ENCODE data around the gene VAV3.
"Not testable (repeated sequence)": the region's sequence is repeated elsewhere in the genome, so short reads cannot be mapped to it uniquely, and the experiment has no call there.

VAV3 gene

DNA sequence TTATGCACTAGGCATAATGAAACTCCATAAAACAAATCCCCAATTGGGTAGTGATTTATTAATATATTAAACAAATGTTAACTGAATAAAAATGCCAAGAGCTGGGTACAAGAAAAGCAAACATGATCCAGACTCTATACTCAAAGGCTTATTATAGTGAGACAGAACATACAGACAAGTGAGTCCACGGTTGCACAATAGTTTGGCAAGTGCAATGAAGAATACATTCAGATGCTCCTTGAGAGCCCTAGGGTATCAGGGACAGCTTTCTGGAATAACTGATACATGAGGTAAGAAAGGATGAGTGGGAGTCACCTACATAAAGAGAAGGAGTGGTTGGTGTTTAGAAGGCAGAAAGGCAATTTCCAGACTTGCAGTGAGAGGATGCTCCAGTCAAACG is 85.1 kb downstream of the VAV3 start:
- no peak for DNase-seq

DNA sequence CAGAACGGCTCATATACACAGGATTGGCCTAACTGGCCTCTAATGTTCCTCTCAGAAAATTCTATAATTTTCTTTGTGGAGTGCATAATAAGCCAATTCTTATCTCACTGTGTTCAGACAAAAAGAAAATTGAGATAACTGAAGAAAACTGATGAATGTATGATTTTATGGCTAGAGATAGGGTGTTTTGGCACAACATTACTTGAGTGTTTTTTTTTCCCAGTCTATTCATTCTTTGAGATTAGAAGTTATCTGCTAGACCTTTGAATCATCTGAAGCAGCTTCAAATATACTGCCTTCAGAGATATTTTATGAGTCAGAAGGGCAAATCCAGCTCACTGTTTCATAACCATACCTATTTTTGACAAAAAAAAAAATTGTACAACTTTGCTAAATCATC is 85.6 kb downstream of the VAV3 start:
- DNase-seq, result no peak

DNA sequence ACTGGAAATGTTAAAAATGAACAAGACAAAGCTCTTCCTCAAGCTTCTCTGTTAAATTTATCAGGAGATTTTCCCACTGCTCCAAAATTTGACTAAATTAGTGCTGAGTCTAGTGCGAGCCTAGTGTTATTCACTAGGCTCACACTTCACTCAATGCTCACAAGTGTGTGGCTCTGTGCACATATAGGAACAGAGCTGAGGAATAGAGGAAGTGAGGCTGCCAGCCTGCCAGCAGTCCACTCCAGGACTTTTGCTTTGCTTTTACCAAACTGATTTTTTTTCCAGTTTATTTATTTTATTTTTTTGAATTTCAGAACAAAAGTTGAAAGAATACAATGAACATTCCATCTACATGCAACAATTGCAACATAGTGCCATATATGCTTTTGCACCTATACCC is 87.2 kb downstream of the VAV3 start:
- DNase-seq, result no peak

DNA sequence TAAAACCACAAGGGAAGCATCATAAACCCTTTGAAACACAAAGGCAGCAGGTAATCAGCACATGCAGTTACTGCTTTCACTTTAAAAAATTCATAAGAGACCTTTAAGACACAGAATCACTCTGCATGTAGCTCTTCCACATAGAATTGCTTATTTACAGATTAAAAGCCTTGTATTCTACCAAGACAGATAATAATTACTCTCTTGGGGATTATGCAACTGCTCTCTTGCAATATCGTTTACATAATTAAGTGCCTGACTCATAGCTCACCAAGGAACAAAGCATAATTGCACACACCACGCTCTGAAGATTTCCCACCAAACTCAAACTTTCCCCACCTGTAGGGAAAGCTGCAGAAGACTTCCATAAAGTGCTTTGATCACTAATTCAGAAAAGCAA is 87.9 kb downstream of the VAV3 start:
- DNase-seq, result no peak

DNA sequence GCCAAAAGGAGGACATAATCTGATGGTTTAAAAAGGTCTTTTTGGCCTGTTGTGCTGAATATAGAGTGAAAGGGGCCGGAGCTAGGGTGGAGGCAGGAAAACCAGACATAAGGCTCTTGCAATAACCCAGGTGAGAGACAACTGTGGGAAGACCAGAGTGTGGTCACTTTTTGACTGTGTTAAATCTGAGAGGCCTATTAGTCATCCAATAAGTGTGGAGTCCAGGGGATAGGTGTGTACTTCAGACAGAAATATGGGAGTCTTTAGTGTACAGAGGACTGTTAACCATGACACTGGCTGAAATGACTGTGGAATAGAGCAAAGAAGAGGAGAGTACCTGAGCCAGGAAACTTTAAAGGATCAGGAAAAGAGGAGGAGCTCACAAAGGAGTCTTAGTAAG is 89.3 kb downstream of the VAV3 start:
- DNase-seq, result no peak

DNA sequence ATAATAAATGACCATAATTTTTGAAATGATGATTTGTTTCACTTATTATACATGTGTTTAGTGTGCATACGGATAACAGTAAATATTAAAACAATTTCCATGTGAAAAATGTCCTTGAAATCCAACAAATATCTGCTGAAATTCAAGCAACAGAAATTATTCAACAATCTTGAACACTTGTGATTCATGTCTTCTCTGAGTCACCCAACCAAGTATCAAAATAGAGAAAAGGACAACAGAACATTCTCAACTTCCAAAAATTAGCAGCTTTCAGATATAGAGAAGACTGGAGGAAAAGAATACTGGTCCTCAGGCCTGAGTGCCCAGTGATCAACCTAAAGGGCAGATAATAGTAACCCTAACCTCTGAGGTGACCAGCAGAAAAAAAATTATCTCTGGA is 90.8 kb downstream of the VAV3 start:
- no peak for DNase-seq

DNA sequence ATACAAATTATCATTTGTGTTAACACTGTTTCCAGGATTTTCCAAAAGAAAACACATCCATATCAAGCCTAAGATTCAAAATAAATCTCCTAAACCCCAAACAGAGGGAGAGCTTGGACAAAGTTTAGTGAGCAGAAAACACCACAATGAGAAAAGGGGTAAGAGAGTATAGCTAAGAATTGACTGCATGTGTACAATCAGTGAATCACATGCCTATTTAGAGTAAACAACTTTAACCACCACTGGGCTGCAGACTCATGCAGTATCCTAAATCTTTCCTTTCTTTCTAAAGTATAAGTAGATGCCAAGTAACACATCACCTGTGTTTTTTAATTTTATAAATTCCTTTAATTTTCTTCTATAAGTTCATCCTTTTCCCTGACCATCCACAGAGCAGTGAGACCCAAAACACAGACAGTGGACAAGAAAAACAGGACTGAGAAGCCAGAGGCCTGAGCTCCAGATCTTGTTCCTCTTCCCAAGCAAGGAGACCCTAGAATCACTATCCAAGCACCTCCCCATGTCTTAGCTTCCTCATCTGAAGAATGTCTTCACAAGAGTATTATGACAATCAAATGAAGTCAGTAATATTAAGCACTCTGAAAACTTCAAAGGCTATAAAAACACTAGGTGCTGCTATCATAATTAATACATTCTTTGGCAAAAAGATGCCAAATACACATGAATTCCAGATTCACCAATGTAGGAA is 93.1 kb downstream of the VAV3 start:
- DNase-seq, result no peak

DNA sequence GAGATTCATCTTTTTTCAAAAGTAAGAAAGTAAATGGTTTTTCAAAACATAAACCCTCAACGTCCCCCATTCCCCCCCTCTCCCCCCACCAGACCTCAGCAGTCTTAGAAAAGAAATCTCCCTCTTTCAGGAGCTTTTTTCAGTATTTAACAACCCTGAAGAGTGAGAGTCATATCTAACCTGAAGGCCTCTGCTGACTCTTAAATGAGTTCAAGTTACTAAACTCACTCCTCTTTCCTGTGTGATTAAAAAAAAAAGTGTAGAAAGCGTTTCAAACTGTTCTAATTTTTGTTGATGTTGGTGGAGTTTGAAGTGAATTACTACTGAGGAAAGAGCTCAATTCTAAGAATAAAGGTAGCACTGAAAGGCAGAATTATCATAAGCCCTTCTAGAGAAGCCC is 93.7 kb downstream of the VAV3 start:
- DNase-seq, result no peak

DNA sequence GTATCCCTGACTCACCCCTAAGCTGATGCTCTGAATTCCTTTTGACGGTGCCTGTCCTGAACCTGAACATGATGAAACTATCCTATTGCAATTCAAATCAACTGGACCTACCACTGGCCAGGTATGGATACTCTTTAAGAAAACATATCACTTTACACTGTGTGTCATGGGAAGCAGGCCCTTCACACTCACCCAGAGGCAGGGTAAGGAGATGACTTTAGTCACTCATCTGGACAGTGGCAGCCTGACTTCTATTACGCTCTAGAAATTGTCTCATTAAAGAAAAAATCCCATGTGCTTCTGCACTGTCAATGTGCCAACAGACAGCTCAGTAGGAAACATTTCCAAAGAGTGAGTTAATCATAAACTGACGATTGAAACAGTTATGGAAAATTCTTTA is 94.3 kb downstream of the VAV3 start:
- DNase-seq, result no peak

DNA sequence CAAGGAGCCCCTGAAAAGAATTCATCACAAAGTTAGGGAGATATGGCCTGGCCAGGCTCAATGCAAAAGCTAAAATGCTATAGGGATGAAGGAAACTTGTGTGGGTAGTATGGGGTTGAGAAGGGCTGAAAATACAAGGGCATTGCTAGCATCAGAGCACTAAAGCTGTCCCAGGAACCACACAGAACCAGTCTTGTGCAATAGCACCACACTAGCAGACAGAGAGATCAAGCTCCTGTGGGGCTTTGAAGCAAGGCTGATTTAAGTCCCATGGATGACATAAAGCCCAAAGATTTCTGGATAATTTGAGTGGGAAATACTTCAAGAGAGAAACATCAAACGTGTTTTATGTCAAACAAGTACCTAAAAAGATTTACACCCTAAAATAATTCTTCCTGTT is 97.1 kb downstream of the VAV3 start:
- no peak for DNase-seq

DNA sequence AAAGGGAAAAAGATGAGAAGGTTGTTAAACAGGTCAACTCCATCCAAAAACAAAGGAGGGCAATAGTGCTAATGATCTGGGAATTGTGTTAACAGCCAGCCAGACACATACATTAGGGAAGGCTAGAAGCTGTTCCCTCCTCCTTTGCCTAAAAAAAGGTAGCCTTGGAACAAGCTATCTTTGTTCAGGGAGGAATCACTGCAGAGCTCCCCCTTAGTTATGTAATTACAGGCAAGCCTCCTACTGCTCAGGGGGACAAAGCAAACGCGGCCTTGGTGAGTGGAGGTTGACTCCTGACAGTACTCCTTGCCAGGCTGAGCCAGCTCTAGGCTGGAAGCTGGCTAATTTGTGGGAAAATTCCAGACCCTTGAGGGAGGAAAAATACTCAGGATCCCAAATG is 97.6 kb downstream of the VAV3 start:
- DNase-seq, result no peak

DNA sequence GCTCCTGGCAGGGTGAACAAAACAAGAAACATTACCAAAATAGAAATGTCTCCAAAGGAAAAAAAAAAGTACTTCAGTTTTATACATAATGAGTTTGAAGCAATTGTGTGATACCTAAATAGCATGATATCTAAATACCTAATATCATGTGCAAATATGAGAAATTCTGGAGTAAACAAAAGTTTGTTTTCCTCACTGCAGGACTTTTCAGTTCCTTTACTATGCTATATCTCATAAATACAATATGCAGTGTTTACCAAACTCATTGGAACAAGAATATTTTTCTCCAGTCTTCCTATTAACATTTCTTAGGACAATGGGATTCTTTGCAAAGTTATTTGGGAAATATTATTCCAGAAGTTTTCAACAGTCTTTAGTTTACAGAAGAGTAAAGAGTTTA is 98.1 kb downstream of the VAV3 start:
- DNase-seq, result no peak

DNA sequence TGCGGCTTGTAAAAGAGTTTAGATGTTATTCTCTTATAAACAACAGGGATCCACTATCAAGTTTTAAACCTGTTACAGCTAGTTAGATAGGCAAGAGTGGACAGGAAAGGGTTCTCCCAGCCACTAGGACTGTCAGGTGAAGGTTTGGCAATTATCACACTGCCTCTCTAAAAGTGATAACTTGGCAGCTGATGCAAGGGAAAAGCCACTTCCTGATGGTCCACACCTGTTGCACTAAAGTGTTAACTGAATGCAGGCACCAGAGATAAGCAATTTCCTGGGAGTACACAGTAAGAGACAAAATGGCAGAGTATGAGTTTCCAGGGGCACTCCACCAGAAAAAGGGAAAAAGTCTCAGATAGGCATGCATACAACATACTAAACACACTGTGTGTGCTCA is 99.4 kb downstream of the VAV3 start:
- DNase-seq, result no peak

DNA sequence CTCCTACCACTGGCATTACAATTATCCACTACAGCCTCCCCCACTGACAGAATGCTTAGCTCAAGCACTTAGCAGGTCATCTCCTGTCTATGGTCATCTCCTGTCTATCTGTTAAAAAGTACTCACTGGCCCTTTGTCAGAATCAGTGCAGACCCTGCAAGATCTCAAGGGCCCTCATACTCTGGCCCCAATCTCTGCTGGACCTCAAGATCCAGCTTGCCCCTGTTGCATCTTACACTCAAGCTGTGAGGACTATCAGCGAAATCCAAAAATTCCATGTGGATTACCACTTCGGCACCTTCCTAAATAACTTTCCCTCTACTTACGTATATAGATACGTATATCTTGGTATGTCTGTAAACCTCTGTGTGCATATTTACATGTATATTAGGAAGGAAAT is 101.6 kb downstream of the VAV3 start:
- no peak for DNase-seq

DNA sequence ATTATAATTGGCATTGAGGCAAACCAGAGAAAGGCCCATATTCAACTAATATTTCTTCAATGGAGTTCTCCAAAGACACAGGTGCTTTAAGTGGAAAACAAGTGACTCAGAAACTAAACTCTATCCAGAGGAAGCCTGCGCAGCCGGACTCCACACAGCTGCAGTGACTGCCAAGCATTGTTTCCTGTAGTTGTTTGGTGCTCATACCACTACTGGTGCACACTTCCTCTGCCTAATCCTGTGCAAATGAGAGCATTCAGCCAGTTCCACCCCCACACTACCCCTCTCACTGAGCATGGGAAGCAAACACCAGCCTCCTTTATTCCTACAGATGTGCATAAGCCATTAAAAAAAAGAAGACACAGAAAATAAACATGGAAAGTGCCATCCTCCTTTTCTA is 102.9 kb downstream of the VAV3 start:
- DNase-seq, result no peak

DNA sequence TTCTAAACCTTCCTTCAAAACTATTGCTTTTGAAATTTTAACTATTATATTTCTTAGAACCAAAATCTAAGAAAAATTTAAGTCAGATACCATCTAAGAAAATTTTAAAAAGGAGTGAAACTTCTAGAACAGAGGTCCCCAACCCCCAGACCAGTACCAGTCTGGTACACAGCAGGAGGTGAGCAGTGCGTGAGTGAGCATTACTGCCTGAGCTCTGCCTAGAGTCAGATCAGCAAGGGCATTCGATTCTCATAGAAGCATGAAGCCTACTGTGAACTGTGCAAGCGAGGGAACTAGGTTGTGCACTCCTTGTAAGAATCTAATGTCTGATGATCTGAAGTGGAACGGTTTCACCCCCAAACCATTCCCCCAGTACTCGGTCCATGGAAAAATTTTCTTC is 106.7 kb downstream of the VAV3 start:
- no peak for DNase-seq

DNA sequence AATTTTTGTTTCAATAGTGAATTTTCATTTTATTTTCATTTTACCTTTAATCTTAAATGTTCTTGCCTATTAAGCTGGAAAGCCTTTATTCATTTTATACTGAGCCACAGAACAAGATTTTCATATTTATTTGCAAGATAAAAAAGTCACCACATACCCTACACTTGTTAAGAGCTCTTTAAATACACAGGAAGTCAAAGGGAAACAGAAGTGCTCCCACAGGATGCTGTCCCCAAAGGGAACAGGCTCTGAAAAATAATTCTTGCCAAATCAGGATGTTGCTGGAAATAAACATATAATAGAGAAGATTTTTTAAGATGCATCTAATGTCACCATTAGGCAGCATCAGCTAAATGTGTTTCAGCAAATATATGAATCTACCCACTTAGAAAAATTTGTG is 113.6 kb downstream of the VAV3 start:
- no peak for DNase-seq

DNA sequence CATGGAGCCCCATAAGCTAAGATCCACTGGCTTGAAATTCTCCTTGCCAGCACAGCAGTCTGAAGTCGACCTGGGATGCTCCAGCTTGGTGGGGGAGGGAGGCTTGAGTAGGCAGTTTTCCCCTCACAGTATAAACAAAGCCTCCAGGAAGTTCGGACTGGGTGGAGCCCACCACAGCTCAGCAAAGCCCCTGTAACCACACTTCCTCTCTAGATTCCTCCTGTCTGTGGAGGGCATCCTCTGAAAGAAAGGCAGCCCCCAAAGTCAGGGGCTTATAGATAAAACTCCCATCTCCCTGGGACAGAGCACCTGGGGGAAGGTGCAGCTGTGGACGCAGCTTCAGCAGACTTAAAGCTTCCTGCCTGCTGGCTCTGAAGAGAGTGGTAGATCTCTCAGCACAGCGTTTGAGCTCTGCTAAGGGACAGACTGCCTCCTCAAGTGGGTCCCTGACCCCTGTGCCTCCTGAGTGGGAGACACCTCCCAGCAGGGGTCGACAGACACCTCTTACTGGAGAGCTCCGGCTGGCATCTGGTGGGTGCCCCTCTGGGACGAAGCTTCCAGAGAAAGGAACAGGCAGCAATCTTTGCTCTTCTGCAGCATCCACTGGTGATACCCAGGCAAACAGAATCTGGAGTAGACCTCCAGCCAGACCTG is 120.3 kb downstream of the VAV3 start:
- not testable (repeated sequence) for DNase-seq

DNA sequence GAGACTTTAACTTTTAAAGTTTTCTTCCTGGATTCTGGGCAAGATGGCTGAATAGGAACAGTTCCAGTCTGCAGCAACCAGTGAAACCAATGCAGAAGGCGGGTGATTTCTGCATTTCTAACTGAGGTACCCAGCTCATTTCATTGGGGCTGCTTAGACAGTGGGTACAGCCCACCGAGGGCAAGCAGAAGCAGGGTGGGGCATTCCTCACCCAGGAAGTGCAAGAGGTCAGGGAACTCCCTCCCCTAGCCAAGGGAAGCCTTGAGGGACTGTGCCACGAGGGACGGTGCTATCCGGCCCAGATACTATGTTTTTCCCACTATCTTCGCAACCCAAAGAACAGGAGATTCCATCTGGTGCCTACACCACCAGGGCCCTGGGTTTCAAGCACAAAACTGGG is 121.0 kb downstream of the VAV3 start:
- DNase-seq, result no peak

DNA sequence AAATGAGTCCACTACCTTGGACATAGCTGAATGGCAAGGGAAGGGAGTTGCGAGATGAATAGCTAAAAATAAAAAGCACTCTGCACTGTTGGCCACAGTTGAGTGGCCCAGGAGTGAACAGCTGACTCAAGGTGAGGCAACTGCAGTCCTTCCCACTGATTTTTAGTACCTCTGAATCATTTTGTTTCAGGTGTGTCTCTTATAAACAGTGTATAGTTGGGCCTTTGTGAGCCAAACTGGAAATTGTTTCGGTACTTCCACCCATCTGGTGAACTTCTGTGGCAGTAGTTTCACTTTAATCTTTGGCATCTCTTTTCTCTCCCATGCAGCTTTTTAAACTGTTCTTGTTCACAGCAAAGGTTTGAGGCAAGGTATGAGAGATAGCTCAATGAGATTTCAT is 122.7 kb downstream of the VAV3 start:
- DNase-seq, result no peak

DNA sequence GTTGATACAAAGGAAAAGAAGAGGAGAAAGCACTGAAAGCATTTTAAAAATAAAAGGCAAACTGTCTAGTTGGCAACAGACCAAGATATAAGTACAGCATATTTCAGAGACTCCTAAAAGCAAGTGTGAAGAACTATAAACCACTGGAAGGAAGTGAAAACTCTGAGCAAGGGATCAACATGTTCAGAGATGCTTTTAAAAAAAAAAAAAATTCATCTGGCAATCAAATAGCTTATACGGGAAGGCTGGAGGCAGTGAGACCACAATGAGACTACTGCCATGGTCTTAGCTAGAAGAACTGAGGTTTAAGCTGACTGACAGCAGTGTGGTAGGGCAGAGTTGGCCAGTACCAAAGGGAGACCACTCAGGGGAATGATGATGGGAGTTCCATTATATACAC is 124.3 kb downstream of the VAV3 start:
- DNase-seq, result no peak

DNA sequence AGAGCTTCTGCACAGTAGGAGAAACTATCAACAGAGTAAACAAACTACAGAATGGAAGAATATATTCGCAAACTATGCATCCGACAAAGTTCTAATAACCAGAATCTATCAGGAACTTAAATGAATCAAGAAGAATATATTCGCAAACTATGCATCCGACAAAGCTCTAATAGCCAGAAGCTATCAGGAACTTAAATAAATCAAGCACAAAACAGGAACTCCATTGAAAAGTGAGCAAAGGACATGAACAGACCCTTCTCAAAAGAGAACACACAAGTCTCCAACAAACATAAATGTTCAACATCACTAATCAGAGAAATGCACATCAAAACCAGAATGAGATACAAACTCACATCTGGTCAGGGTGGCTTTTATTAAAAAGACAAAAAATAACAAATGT is 126.9 kb downstream of the VAV3 start:
- DNase-seq, result no peak

DNA sequence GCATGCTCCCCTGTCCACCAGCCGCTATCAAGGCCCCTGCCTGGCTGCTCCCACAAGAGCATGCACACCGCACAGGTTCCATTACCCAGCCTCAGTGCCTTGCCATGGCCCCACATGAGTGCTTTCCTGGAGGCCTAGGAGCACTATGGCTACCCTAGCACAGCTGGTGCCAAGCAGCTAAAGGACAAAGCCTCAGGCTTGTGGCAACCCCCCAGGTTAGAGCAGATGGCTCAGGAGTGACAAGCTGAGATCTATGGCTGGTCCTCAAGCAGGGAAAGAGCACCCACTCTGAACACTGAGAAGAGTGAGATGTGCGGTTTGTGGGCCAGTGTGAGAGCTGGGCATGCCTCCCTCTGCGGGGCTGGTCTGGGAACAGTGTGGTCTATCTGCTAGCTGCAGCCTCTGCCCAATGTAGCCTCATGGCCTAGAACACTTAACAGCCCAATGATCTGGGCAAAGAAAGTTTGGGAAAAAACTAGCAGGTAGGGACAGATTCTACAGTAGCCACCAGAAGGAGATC is 129.8 kb downstream of the VAV3 start:
- no peak for DNase-seq

DNA sequence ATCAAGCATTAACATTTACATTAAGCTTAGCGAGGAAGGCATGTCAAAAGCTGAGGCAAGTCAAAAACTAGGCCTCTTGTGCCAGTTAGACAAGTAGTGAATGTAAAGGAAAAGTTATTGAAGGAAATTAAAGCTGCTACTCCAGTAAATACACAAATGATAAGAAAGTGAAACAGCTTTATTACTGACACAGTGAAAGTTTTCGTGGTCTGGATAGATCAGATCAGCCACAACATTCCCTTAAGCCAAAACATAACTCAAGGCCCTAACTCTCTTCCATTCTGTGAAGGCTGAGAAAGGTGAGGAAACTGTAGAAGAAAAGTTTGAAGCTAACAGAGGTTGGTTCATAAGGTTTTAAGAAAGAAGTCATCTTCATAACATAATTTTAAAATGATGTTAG is 131.9 kb downstream of the VAV3 start:
- DNase-seq, result no peak

DNA sequence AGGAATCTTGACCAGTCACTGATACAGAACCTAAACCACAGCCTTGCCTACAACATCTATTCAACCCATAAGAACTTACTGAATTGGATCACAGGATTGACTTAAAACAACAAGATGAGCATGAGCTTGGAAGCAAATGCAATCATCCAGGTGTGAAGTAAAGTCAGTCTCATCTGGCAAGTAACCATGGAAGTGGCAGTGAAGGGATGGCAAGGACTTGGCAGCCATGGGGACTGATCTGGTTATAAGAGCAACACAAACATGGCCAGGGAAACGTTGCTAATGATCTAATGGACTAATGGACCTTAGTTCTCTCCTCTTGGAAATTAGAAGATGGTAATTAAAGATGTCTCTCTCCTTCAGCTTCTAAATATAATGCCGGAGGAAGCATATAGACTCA is 133.1 kb downstream of the VAV3 start:
- no peak for DNase-seq
